Tibial artery (tissue), 4 donors: Measurements from ENCODE around the gene FAF2.
"Not testable (repeated sequence)": the region's sequence is repeated elsewhere in the genome, so short reads cannot be mapped to it uniquely, and the experiment has no call there.

Experiments
- DNase-seq, 2 donors: peaks; one replicate each; pipeline ENCODE4 v3.0.0-alpha.2; 2019
- H3K27ac ChIP-seq, 2 donors: fragments of 200-600 bp; sonication (generic) in 1 of 2; 1 replicate in 1 of 2; 2 replicates in 1 of 2; pipeline ENCODE4 v1.5.1; 2018 to 2019; ENCODE audit warnings: mild to moderate bottlenecking in 1 of 2
- H3K27me3 ChIP-seq, 2 donors: fragments of 200-600 bp; sonication (generic) in 1 of 2; one replicate each; pipeline versions ENCODE4 v1.5.1 to v1.6.0; 2016 to 2019
- H3K36me3 ChIP-seq, 3 donors: fragments of 200-600 bp; sonication (generic) in 2 of 3; one replicate each; pipeline ENCODE4 v1.5.1; 2016 to 2019; ENCODE audit warnings: mild to moderate bottlenecking in 2 of 3
- H3K4me1 ChIP-seq, 4 donors: fragments of 200-600 bp; sonication (generic) in 2 of 4; 1 replicate in 3 of 4; 2 replicates in 1 of 4; pipeline ENCODE4 v1.5.1; 2016 to 2019
- H3K4me3 ChIP-seq, 2 donors: fragments of 200-600 bp; sonication (generic) in 1 of 2; 1 replicate in 1 of 2; 2 replicates in 1 of 2; pipeline ENCODE4 v1.5.1; 2018 to 2019; ENCODE audit warnings: mild to moderate bottlenecking in 2 of 2
- H3K9me3 ChIP-seq, 3 donors: fragments of 200-600 bp; sonication (generic) in 1 of 3; one replicate each; pipeline ENCODE4 v1.5.1; 2016 to 2019
- intact Hi-C: fragments of 100-400 bp; cut with DNase I; formaldehyde crosslinking; loops from one replicate; pipeline ENCODE4 v1.15.0; 2023; ENCODE audit warnings: low total_unique reads
- TF ChIP-seq, protein P1 (sequence below), 2 experiments: fragments of 200-600 bp in 1 of 2; fragments of 450-650 bp in 1 of 2; IDR thresholded peaks; one replicate each; pipeline ENCODE4 v1.5.1; 2017 to 2019; ENCODE audit warnings: antibody characterized with exemption in 2 of 2, mild to moderate bottlenecking in 1 of 2, moderate library complexity in 1 of 2

FAF2 gene

DNA sequence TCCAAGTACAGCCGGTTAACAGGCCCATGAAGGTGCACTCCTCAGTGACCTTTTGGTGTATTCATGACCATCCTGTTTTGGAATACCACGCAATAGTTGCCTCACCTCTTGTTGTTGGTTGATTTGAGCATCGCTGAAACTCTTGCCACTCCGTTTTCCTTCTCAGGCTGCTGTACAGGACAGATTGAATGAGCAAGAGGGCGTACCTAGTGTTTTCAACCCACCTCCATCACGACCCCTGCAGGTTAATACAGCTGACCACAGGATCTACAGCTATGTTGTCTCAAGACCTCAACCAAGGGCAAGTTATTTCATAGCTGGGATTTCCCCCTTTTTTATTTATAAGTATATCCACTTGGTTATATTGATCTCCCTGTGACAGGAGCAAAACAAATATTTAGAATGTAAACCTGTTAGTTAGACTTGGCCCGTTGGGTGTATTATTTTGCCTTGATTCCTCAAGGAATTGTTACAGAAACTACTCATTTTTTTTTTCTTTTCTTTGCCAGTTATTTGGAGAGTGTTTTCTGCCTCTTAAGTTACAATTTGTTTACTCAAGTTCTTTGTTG is 38.1 kb downstream of the FAF2 start:
- DNase-seq, result no peak
- H3K27me3 ChIP-seq, result no peaks in the 10 kb centered on the region
- H3K36me3 ChIP-seq, result peaks cover 38 to 83% (median 55%) of the 10 kb centered on the region in 3 donors
- no peaks in the 10 kb centered on the region for H3K9me3 ChIP-seq
- intact Hi-C loops, result no loop called here
- no peak overlapping the region for H3K4me3 ChIP-seq
- TF ChIP-seq, protein P1, sequence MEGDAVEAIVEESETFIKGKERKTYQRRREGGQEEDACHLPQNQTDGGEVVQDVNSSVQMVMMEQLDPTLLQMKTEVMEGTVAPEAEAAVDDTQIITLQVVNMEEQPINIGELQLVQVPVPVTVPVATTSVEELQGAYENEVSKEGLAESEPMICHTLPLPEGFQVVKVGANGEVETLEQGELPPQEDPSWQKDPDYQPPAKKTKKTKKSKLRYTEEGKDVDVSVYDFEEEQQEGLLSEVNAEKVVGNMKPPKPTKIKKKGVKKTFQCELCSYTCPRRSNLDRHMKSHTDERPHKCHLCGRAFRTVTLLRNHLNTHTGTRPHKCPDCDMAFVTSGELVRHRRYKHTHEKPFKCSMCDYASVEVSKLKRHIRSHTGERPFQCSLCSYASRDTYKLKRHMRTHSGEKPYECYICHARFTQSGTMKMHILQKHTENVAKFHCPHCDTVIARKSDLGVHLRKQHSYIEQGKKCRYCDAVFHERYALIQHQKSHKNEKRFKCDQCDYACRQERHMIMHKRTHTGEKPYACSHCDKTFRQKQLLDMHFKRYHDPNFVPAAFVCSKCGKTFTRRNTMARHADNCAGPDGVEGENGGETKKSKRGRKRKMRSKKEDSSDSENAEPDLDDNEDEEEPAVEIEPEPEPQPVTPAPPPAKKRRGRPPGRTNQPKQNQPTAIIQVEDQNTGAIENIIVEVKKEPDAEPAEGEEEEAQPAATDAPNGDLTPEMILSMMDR (IDR thresholded peaks at IDR 0.05), result no peak
- no peaks in the 10 kb centered on the region for H3K4me1 ChIP-seq
- no peak overlapping the region for H3K27ac ChIP-seq

DNA sequence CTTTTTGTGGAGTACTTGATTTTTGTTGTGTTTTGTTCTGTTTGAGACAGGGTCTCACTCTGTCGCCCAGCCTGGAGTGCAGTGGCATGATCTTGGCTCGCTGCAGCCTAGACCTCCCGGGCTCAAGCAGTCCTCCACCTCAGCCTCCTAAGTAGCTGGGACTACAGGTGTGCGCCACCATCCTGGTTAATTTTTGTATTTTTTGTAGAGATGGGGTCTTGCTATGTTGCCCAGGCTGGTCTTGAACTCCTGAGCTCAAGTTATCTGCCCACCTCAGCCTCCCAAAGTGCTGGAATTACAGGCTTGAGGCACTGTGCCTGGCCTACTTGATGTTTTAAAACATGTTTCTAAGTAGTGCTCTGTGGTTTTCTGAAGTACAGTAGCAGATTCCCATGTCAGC is 39.0 kb downstream of the FAF2 start:
- H3K9me3 ChIP-seq, H3K27ac ChIP-seq, H3K27me3 ChIP-seq, intact Hi-C loops, DNase-seq, H3K4me1 ChIP-seq, H3K4me3 ChIP-seq: not testable (repeated sequence)
- H3K36me3 ChIP-seq, result peaks cover 36 to 83% (median 59%) of the 10 kb centered on the region in 3 donors

DNA sequence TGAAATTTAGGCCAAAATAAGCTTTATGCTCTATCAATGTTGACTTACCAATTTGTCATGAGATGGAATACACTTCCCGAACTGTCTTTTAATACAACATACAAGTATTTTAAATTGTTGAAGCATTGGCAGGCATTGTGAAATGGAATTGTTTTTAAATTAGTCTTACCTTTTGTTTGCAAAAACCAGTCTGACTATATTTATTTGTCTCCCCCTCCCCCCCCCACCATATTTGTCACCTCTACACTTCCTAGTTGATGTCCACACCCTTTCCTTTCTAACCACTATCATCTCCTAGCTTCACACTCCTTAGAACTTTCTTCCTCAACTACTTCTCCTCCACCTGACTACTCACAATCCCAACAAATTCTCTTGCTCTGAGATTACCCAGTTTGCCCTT is 40.9 kb downstream of the FAF2 start:
- Histone ChIP-seq H3K9me3 (no peaks in the 10 kb centered on the region), H3K36me3 (peaks cover 54 to 85% (median 69%) of the 10 kb centered on the region in 3 donors), H3K27ac (no peak overlapping the region), H3K27me3 (no peaks in the 10 kb centered on the region), H3K4me1 (no peaks in the 10 kb centered on the region), H3K4me3 (no peak overlapping the region)
- DNase-seq, result no peak
- TF ChIP-seq, protein P1 (IDR thresholded peaks at IDR 0.05), result no peak
- intact Hi-C loops, result no loop called here

DNA sequence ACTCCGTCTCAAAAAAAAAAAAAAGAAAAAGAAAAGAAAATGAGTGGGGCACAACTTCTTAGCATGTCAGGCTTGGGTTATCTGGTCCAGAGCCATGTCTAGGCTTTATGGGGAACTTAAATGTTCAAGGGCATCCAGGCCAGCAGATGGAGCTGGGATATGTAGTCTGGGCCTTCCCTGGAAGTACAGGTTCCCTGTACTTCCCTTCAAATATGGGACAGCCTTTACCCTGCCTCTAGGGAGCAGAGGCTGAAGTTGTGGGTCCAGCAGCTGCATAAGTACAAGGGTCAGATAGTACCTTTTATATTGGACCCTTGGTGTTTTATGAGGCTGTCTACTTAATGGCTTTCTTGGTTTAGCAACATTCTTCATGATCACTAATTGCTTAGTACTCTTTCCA is 42.1 kb downstream of the FAF2 start:
- Histone ChIP-seq H3K36me3 (peaks cover 66 to 86% (median 81%) of the 10 kb centered on the region in 3 donors), H3K4me3 (no peak overlapping the region), H3K27ac (no peak overlapping the region), H3K9me3 (no peaks in the 10 kb centered on the region), H3K27me3 (no peaks in the 10 kb centered on the region), H3K4me1 (no peaks in the 10 kb centered on the region)
- DNase-seq, result no peak
- intact Hi-C loops, result no loop called here
- TF ChIP-seq, protein P1 (IDR thresholded peaks at IDR 0.05), result no peak

DNA sequence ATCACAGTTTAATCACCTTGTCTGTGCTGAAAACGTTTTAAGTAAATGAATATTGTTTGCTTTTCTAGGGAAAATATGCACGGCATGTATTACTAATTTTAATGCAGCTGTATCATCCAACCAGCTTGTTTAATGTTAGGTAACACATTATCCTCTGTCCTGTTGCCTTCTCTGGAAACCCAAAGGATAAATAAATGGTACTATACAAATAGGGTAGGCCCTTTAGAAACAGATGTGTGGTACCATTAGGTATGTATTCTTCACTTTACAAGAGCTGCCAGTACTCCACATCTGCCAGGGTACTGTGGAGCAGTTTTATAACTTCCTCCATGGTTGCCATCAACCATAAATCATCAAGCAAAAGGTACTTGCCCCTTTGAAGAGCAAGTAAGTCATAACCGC is 42.9 kb downstream of the FAF2 start:
- no peaks in the 10 kb centered on the region for H3K27me3 ChIP-seq
- H3K36me3 ChIP-seq, result peaks cover 74 to 88% (median 85%) of the 10 kb centered on the region in 3 donors
- no peak overlapping the region for H3K4me3 ChIP-seq
- no peak overlapping the region for H3K27ac ChIP-seq
- H3K4me1 ChIP-seq, result no peaks in the 10 kb centered on the region
- intact Hi-C loops, result no loop called here
- TF ChIP-seq, protein P1 (IDR thresholded peaks at IDR 0.05), result no peak
- DNase-seq, result no peak
- no peaks in the 10 kb centered on the region for H3K9me3 ChIP-seq

DNA sequence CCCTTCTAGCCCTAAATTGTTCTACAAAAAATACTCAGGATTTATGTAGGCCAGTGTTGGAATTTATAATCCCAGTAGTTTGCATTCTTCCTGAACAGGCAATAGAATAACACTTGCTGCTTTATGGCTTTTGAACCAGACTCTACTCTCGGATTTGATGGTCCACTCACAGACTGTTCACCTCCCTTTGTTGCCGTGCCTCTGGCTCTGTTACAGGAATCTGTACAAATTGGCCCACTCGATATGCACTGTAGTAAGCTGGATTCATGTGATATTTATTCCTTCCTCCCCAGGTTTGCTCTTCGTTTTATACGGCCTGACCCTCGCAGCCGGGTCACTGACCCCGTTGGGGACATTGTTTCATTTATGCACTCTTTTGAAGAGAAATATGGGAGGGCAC is 43.7 kb downstream of the FAF2 start:
- intact Hi-C loops, result no loop called here
- DNase-seq, result no peak
- H3K9me3 ChIP-seq, result no peaks in the 10 kb centered on the region
- H3K27me3 ChIP-seq, result no peaks in the 10 kb centered on the region
- TF ChIP-seq, protein P1 (IDR thresholded peaks at IDR 0.05), result no peak
- H3K36me3 ChIP-seq, result peaks cover 78 to 89% (median 85%) of the 10 kb centered on the region in 3 donors
- H3K27ac ChIP-seq, result no peak overlapping the region
- H3K4me3 ChIP-seq, result no peak overlapping the region
- H3K4me1 ChIP-seq, result no peaks in the 10 kb centered on the region
